Smooth muscle cell (in vitro differentiated cells): Measurements from ENCODE around the gene VWCE. TPM values are rescaled to one million over a fixed set of nuclear protein-coding genes. Genes with fewer than 3 reads are reported as not detected.

ENCODE experiments used
- DNase-seq: peaks from one replicate; lab custom pipeline; 2025; ENCODE audit not compliant: unreplicated experiment; lab: John Stamatoyannopoulos, UW
- H2AFZ ChIP-seq: fragments of 200-600 bp; sonication (generic); 2 replicates; pipeline ENCODE4 v1.6.0; 2016; ENCODE audit warnings: antibody characterized with exemption, low read depth, mild to moderate bottlenecking
- H3F3A ChIP-seq: fragments of 200-600 bp; sonication (generic); 2 replicates; pipeline ENCODE4 v1.6.0; 2017; ENCODE audit warnings: antibody characterized with exemption, low read depth
- H3K27ac ChIP-seq: fragments of 200-600 bp; sonication (generic); 2 replicates; pipeline ENCODE4 v1.5.1; 2016; ENCODE audit warnings: low read depth, mild to moderate bottlenecking
- H3K27me3 ChIP-seq: fragments of 200-600 bp; sonication (generic); 2 replicates; pipeline ENCODE4 v1.6.1; 2016; ENCODE audit warnings: low read depth, mild to moderate bottlenecking
- H3K36me3 ChIP-seq: fragments of 200-600 bp; sonication (generic); 2 replicates; pipeline ENCODE4 v1.5.1; 2016; ENCODE audit warnings: low read depth
- H3K4me1 ChIP-seq: fragments of 200-600 bp; sonication (generic); 2 replicates; pipeline ENCODE4 v1.5.1; 2016; ENCODE audit warnings: low read depth
- H3K4me2 ChIP-seq: fragments of 200-600 bp; sonication (generic); 2 replicates; pipeline ENCODE4 v1.6.0; 2016; ENCODE audit warnings: mild to moderate bottlenecking
- H3K4me3 ChIP-seq: fragments of 200-600 bp; sonication (generic); 2 replicates; pipeline ENCODE4 v1.5.1; 2016; ENCODE audit warnings: mild to moderate bottlenecking
- H3K79me2 ChIP-seq: fragments of 200-600 bp; sonication (generic); 2 replicates; pipeline ENCODE4 v1.6.0; 2016; ENCODE audit warnings: low read depth, mild to moderate bottlenecking
- H3K9ac ChIP-seq: fragments of 200-600 bp; sonication (generic); 2 replicates; pipeline ENCODE4 v1.6.0; 2016; ENCODE audit warnings: low read depth
- H3K9me3 ChIP-seq: fragments of 200-600 bp; sonication (generic); replicated peaks from 2 replicates; pipeline ENCODE4 v1.5.1; 2016; ENCODE audit warnings: low read depth
- H4K20me1 ChIP-seq: fragments of 200-600 bp; sonication (generic); 2 replicates; pipeline ENCODE4 v1.6.0; 2016; ENCODE audit warnings: low read depth
- CTCF ChIP-seq: fragments of 200-600 bp; sonication (generic); IDR thresholded peaks from 2 replicates; pipeline ENCODE4 v1.5.1; 2017; ENCODE audit warnings: borderline replicate concordance, mild to moderate bottlenecking, antibody characterized with exemption; ENCODE audit not compliant: insufficient read depth, poor library complexity, severe bottlenecking
- WGBS: methylation state at CpG from one replicate; pipeline ENCODE4 v1.1.7; 2016; ENCODE audit warnings: low lambda C conversion rate; 5-methylcytosine and 5-hydroxymethylcytosine counted together
- polyA plus RNA-seq: library from polyadenylated mRNA; unstranded; fragments of >200 nt; fragmentation: Nextera tagmentation; extraction: Ambion mirVana; gene quantifications from 2 replicates; pipeline ENCODE4 v1.2.1, GENCODE V29; 2016
- total RNA-seq: library from RNA; depleted of rRNA; stranded (reverse); fragments of >200 nt; gene quantifications from 2 replicates; pipeline ENCODE4 v1.2.3, GENCODE V29; 2014

The VWCE gene
- total and polyA plus RNA-seq, 2 experiments from 2014 or later = 1.5 to 2.4 TPM

- Histone ChIP-seq H3K27ac (no peak overlapping the region), H4K20me1 (no peaks in the 10 kb centered on the region), H3K36me3 (no peaks in the 10 kb centered on the region), H2AFZ (no peak overlapping the region), H3K9ac (no peak overlapping the region), H3F3A (no peaks in the 10 kb centered on the region), H3K4me1 (no peaks in the 10 kb centered on the region), H3K4me3 (no peak overlapping the region), H3K9me3 (no peaks in the 10 kb centered on the region), H3K4me2 (no peak overlapping the region), H3K27me3 (no peaks in the 10 kb centered on the region), H3K79me2 (no peaks in the 10 kb centered on the region)
- TF ChIP-seq CTCF = no peak
- WGBS = 93% methylated on average over 18 of the region's 20 CpGs
- no peak for DNase-seq
Observed at GRCh38 chr11:61280883-61281580, 14.1 kb downstream of the VWCE start.

- H3K9ac ChIP-seq = no peak overlapping the region
- no peaks in the 10 kb centered on the region for H3K79me2 ChIP-seq
- H3K9me3 ChIP-seq = no peaks in the 10 kb centered on the region
- no peaks in the 10 kb centered on the region for H3K4me1 ChIP-seq
- H4K20me1 ChIP-seq = no peaks in the 10 kb centered on the region
- TF ChIP-seq CTCF = no peak
- no peak overlapping the region for H3K27ac ChIP-seq
- DNase-seq = no peak
- H3F3A ChIP-seq = no peaks in the 10 kb centered on the region
- 90% methylated on average over 12 of the region's 12 CpGs for WGBS
- H3K36me3 ChIP-seq = no peaks in the 10 kb centered on the region
- no peak overlapping the region for H2AFZ ChIP-seq
- H3K4me2 ChIP-seq = no peak overlapping the region
- H3K27me3 ChIP-seq = no peaks in the 10 kb centered on the region
- no peak overlapping the region for H3K4me3 ChIP-seq
Observed at GRCh38 chr11:61279934-61280659, 15.0 kb downstream of the VWCE start.

- Histone ChIP-seq H3K9ac (no peak overlapping the region), H3K36me3 (no peaks in the 10 kb centered on the region), H3K79me2 (no peaks in the 10 kb centered on the region), H3K4me2 (no peak overlapping the region), H3K4me1 (no peaks in the 10 kb centered on the region), H2AFZ (no peak overlapping the region), H3F3A (no peaks in the 10 kb centered on the region), H4K20me1 (no peaks in the 10 kb centered on the region), H3K9me3 (no peaks in the 10 kb centered on the region), H3K4me3 (no peak overlapping the region), H3K27ac (no peak overlapping the region), H3K27me3 (no peaks in the 10 kb centered on the region)
- TF ChIP-seq CTCF = no peak
- no peak for DNase-seq
- 46% methylated on average over 10 of the region's 10 CpGs for WGBS
Observed at GRCh38 chr11:61278001-61278470, 17.1 kb downstream of the VWCE start.
